NT2/D1 (cell line): ENCODE data around the gene CTNNA3.

Experiments
- SUZ12 ChIP-seq: IDR thresholded peaks from 2 replicates; pipeline ENCODE4 v1.6.1; 2011; ENCODE audit not compliant: insufficient read length, insufficient read depth; ENCODE audit errors: extremely low read depth
- YY1 ChIP-seq: IDR thresholded peaks from 2 replicates; pipeline ENCODE4 v1.6.1; 2011; ENCODE audit not compliant: insufficient read length, insufficient read depth
- ZNF274 ChIP-seq: IDR thresholded peaks from 2 replicates; pipeline ENCODE4 v1.6.1; 2011; ENCODE audit warnings: mild to moderate bottlenecking, low read depth, low read length

DNA sequence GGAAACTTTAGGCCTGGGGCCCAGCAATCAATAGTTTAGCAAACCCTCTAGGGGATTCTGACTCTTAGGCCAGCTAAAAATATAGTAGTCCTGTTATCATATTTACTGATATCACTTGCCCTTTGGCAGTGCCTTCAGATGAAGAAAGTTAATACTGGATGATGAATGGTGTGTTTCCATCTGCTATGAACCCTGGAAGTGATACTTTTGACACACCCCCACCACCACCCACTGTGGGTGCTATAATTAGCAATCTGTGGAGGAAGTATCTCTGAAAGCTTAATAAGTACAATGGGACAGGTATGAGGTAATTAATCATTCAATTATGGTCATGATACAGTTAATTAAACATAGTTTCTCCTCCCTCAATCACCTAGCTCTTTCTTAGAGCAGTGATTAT, 860.6 kb downstream of the CTNNA3 start:
- TF ChIP-seq ZNF274 (no peak), SUZ12 (no peak), YY1 (no peak)
